HepG2 (cell line): Measurements from ENCODE around the gene B3GALT6. TPM values are rescaled to one million over a fixed set of nuclear protein-coding genes. Genes with fewer than 3 reads are reported as not detected.

ENCODE experiments used
- AGO1 ChIP-seq: fragments of 200-400 bp; formaldehyde crosslinking; IDR thresholded peaks from 2 replicates; pipeline ENCODE4 v1.6.1; 2017; ENCODE audit warnings: mild to moderate bottlenecking, low read depth, low read length, moderate library complexity; ENCODE audit not compliant: poor library complexity, severe bottlenecking
- ATF1 ChIP-seq: IDR thresholded peaks from 2 replicates; pipeline ENCODE4 v1.6.1; 2016; ENCODE audit warnings: mild to moderate bottlenecking, control low read depth
- CBX5 ChIP-seq: sonication (generic); formaldehyde crosslinking; IDR thresholded peaks from 2 replicates; pipeline ENCODE4 v1.4.0; 2020; ENCODE audit warnings: missing genetic modification reagents, borderline replicate concordance
- ETV6 ChIP-seq: sonication (generic); formaldehyde crosslinking; conservative IDR thresholded peaks from 2 replicates; pipeline ENCODE4 v1.4.0; 2020; ENCODE audit warnings: missing genetic modification reagents
- HMG20B ChIP-seq: conservative IDR thresholded peaks from 2 replicates; pipeline ENCODE4 v1.6.1; 2016; ENCODE audit warnings: missing genetic modification reagents, missing compliant biosample characterization
- ISX ChIP-seq: sonication (generic); formaldehyde crosslinking; conservative IDR thresholded peaks from 2 replicates; pipeline ENCODE4 v1.5.0; 2020; ENCODE audit warnings: missing genetic modification reagents
- MTF1 ChIP-seq: sonication (generic); formaldehyde crosslinking; IDR thresholded peaks from 2 replicates; pipeline ENCODE4 v1.5.0; 2020; ENCODE audit warnings: missing genetic modification reagents
- PRPF4 ChIP-seq: fragments of 200-400 bp; formaldehyde crosslinking; IDR thresholded peaks from 2 replicates; pipeline ENCODE4 v1.6.1; 2016; ENCODE audit warnings: low read length, low read depth; ENCODE audit not compliant: poor library complexity, severe bottlenecking
- RFX5 ChIP-seq: IDR thresholded peaks from 2 replicates; pipeline ENCODE4 v1.6.1; 2011; ENCODE audit warnings: low read depth, low read length, improper control_type of control experiment
- SP140L ChIP-seq: sonication (generic); formaldehyde crosslinking; IDR thresholded peaks from 2 replicates; pipeline ENCODE4 v1.4.0; 2020; ENCODE audit warnings: missing genetic modification reagents, borderline replicate concordance
- TCF7 ChIP-seq: sonication (generic); IDR thresholded peaks from 2 replicates; pipeline ENCODE4 v1.6.1; 2016; ENCODE audit warnings: antibody characterized with exemption, low read depth
- ZNF12 ChIP-seq: sonication (generic); formaldehyde crosslinking; IDR thresholded peaks from 2 replicates; pipeline ENCODE4 v1.5.0; 2020; ENCODE audit warnings: missing genetic modification reagents
- ZNF224 ChIP-seq: sonication (generic); formaldehyde crosslinking; IDR thresholded peaks from 2 replicates; pipeline ENCODE4 v1.5.0; 2020; ENCODE audit warnings: mild to moderate bottlenecking, missing genetic modification reagents
- ZNF296 ChIP-seq: sonication (generic); formaldehyde crosslinking; conservative IDR thresholded peaks from 2 replicates; pipeline ENCODE4 v1.5.0; 2020; ENCODE audit warnings: mild to moderate bottlenecking, missing genetic modification reagents
- ZNF33B ChIP-seq: sonication (generic); formaldehyde crosslinking; IDR thresholded peaks from 2 replicates; pipeline ENCODE4 v1.5.1; 2020; ENCODE audit warnings: mild to moderate bottlenecking, missing genetic modification reagents
- ZNF557 ChIP-seq: sonication (generic); formaldehyde crosslinking; IDR thresholded peaks from 2 replicates; pipeline ENCODE4 v1.4.0; 2020; ENCODE audit warnings: missing genetic modification reagents
- ZNF619 ChIP-seq: sonication (generic); formaldehyde crosslinking; IDR thresholded peaks from 2 replicates; pipeline ENCODE4 v1.4.0; 2020; ENCODE audit warnings: mild to moderate bottlenecking, missing genetic modification reagents
- ZSCAN25 ChIP-seq: sonication (generic); formaldehyde crosslinking; IDR thresholded peaks from 2 replicates; pipeline ENCODE4 v1.8.0; 2022; ENCODE audit warnings: mild to moderate bottlenecking, missing genetic modification reagents
- polyA plus RNA-seq, 8 experiments: library from polyadenylated mRNA; depleted of rRNA in 3 of 8; stranded (reverse) in 7 of 8; unstranded in 1 of 8; fragments of >200 nt; fragmentation: Illumina TruSeq in 4 of 8; extraction: Trizol in 4 of 8; gene quantifications; 2 replicates each; pipeline versions ENCODE4 v1.2.1 to v1.2.3, GENCODE V29; 2011 to 2016; ENCODE audit warnings: low read depth in 4 of 8, missing spikeins in 1 of 8, mixed read lengths in 1 of 8; ENCODE audit not compliant: insufficient read depth in 1 of 8
- total RNA-seq, 5 experiments: library from RNA; depleted of rRNA; stranded (reverse); fragments of >200 nt; fragmentation: Illumina TruSeq; extraction: Trizol; gene quantifications; 2 replicates each; pipeline ENCODE4 v1.2.3, GENCODE V29; 2016; ENCODE audit warnings: low read depth in 1 of 5
- TF ChIP-seq, protein P1 (sequence below): sonication (generic); formaldehyde crosslinking; IDR thresholded peaks from 2 replicates; pipeline ENCODE4 v1.4.0; 2020; ENCODE audit warnings: missing genetic modification reagents, borderline replicate concordance
- TF ChIP-seq, protein P2 (sequence below): sonication (generic); formaldehyde crosslinking; IDR thresholded peaks from 2 replicates; pipeline ENCODE4 v1.4.0; 2020; ENCODE audit warnings: missing genetic modification reagents, low read depth, mild to moderate bottlenecking, borderline replicate concordance
- TF ChIP-seq, protein P3 (sequence below): IDR thresholded peaks from 2 replicates; pipeline ENCODE4 v1.6.1; 2016
- TF ChIP-seq, protein P4 (sequence below): sonication (generic); formaldehyde crosslinking; IDR thresholded peaks from 2 replicates; pipeline ENCODE4 v1.5.0; 2020; ENCODE audit warnings: mild to moderate bottlenecking, missing genetic modification reagents, moderate library complexity
- TF ChIP-seq, protein P5 (sequence below): sonication (generic); formaldehyde crosslinking; IDR thresholded peaks from 2 replicates; pipeline ENCODE4 v1.5.0; 2020; ENCODE audit warnings: mild to moderate bottlenecking, missing genetic modification reagents

Gene B3GALT6
- total and polyA plus RNA-seq, 2 of the 13 experiments (the other 11 are each of a cell fraction or from before 2014, with no cell fraction given), result 3.9 to 14.2 TPM

DNA sequence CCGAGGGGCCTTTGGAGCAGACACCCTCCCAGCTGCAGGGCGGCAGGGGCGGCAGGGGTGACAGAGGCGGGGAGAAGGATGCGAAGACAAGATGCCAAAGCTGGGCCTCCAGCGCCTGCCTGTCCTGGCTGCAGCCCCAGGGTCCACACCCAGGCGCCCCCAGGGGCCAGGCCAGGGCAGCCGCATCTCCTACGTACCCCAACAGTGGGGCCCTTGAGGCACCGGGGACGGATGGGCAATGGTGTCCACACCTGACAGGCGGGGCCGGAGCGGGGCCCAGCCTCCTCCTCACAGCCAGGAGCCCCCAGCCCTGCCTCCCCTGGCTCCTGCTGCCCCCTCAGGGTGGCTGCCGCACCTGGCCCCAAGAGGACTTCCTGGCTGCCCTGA, 7.2 kb downstream of the B3GALT6 start (continued):
- TF ChIP-seq, protein P1, sequence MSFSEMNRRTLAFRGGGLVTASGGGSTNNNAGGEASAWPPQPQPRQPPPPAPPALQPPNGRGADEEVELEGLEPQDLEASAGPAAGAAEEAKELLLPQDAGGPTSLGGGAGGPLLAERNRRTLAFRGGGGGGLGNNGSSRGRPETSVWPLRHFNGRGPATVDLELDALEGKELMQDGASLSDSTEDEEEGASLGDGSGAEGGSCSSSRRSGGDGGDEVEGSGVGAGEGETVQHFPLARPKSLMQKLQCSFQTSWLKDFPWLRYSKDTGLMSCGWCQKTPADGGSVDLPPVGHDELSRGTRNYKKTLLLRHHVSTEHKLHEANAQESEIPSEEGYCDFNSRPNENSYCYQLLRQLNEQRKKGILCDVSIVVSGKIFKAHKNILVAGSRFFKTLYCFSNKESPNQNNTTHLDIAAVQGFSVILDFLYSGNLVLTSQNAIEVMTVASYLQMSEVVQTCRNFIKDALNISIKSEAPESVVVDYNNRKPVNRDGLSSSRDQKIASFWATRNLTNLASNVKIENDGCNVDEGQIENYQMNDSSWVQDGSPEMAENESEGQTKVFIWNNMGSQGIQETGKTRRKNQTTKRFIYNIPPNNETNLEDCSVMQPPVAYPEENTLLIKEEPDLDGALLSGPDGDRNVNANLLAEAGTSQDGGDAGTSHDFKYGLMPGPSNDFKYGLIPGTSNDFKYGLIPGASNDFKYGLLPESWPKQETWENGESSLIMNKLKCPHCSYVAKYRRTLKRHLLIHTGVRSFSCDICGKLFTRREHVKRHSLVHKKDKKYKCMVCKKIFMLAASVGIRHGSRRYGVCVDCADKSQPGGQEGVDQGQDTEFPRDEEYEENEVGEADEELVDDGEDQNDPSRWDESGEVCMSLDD, result no peak
- TF ChIP-seq AGO1 (no peak), MTF1 (CRISPR knock-in tag) (no peak), ZNF224 (CRISPR knock-in tag) (0 out of 2 replicates have a peak, but pooled peaks have one; percentile 5), SP140L (CRISPR knock-in tag) (no peak), ZNF33B (CRISPR knock-in tag) (0 out of 2 replicates have a peak, but pooled peaks have one; percentile 28), ETV6 (CRISPR knock-in tag) (no peak), ZNF619 (CRISPR knock-in tag) (no peak), ZNF296 (no peak), ZNF12 (CRISPR knock-in tag) (no peak), ZSCAN25 (CRISPR knock-in tag) (0 out of 2 replicates have a peak, but pooled peaks have one; percentile 6), ATF1 (CRISPR knock-in tag) (no peak), TCF7 (no peak), CBX5 (CRISPR knock-in tag) (no peak), PRPF4 (no peak), ZNF557 (CRISPR knock-in tag) (no peak), ISX (no peak), RFX5 (no peak), HMG20B (CRISPR knock-in tag) (no peak)
- TF ChIP-seq, protein P2, sequence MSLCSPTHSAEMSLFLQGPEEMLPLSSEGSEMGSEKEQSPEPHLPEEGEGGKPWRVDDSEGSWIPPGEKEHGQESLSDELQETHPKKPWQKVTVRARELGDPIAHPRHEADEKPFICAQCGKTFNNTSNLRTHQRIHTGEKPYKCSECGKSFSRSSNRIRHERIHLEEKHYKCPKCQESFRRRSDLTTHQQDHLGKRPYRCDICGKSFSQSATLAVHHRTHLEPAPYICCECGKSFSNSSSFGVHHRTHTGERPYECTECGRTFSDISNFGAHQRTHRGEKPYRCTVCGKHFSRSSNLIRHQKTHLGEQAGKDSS (CRISPR knock-in tag), result no peak
- TF ChIP-seq, protein P3, sequence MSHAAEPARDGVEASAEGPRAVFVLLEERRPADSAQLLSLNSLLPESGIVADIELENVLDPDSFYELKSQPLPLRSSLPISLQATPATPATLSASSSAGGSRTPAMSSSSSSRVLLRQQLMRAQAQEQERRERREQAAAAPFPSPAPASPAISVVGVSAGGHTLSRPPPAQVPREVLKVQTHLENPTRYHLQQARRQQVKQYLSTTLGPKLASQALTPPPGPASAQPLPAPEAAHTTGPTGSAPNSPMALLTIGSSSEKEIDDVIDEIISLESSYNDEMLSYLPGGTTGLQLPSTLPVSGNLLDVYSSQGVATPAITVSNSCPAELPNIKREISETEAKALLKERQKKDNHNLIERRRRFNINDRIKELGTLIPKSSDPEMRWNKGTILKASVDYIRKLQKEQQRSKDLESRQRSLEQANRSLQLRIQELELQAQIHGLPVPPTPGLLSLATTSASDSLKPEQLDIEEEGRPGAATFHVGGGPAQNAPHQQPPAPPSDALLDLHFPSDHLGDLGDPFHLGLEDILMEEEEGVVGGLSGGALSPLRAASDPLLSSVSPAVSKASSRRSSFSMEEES, result no peak
- TF ChIP-seq, protein P4, sequence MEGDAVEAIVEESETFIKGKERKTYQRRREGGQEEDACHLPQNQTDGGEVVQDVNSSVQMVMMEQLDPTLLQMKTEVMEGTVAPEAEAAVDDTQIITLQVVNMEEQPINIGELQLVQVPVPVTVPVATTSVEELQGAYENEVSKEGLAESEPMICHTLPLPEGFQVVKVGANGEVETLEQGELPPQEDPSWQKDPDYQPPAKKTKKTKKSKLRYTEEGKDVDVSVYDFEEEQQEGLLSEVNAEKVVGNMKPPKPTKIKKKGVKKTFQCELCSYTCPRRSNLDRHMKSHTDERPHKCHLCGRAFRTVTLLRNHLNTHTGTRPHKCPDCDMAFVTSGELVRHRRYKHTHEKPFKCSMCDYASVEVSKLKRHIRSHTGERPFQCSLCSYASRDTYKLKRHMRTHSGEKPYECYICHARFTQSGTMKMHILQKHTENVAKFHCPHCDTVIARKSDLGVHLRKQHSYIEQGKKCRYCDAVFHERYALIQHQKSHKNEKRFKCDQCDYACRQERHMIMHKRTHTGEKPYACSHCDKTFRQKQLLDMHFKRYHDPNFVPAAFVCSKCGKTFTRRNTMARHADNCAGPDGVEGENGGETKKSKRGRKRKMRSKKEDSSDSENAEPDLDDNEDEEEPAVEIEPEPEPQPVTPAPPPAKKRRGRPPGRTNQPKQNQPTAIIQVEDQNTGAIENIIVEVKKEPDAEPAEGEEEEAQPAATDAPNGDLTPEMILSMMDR (CRISPR knock-in tag), result peak; percentile 22
- TF ChIP-seq, protein P5, sequence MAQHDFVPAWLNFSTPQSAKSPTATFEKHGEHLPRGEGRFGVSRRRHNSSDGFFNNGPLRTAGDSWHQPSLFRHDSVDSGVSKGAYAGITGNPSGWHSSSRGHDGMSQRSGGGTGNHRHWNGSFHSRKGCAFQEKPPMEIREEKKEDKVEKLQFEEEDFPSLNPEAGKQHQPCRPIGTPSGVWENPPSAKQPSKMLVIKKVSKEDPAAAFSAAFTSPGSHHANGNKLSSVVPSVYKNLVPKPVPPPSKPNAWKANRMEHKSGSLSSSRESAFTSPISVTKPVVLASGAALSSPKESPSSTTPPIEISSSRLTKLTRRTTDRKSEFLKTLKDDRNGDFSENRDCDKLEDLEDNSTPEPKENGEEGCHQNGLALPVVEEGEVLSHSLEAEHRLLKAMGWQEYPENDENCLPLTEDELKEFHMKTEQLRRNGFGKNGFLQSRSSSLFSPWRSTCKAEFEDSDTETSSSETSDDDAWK (CRISPR knock-in tag), result no peak
